A549 (cell line): Measurements from ENCODE around the gene EPB42.

Source experiments
- CEBPB ChIP-seq, 2 experiments: fragments of >200 bp in 1 of 2; sonication (Bioruptor Twin) in 1 of 2; formaldehyde crosslinking in 1 of 2; IDR thresholded peaks; 2 replicates each; pipeline ENCODE4 v1.6.1; 2012 to 2016
- CHD2 ChIP-seq: fragments of 150-350 bp; IDR thresholded peaks from 2 replicates; pipeline ENCODE4 v1.6.1; 2014; ENCODE audit warnings: low read length; ENCODE audit not compliant: partially characterized antibody
- MYC ChIP-seq: IDR thresholded peaks from 2 replicates; pipeline ENCODE4 v1.6.1; 2012; ENCODE audit warnings: mild to moderate bottlenecking, inconsistent platforms, low read length, improper control_type of control experiment, borderline replicate concordance
- POLR2AphosphoS2 ChIP-seq: conservative IDR thresholded peaks from 2 replicates; pipeline ENCODE4 v1.6.1; 2012; ENCODE audit warnings: low read length, improper control_type of control experiment, inconsistent platforms
- RFX5 ChIP-seq: fragments of 450-650 bp; IDR thresholded peaks from 2 replicates; pipeline ENCODE4 v1.7.1; 2014; ENCODE audit warnings: antibody characterized with exemption, mild to moderate bottlenecking, moderate library complexity
- TF ChIP-seq, protein P1 (sequence below): fragments of 200-600 bp; sonication (generic); IDR thresholded peaks from 2 replicates; pipeline ENCODE4 v1.6.1; 2016; ENCODE audit warnings: antibody characterized with exemption, mild to moderate bottlenecking, moderate library complexity
- TF ChIP-seq, protein P2 (sequence below): IDR thresholded peaks from 2 replicates; pipeline ENCODE4 v1.6.1; 2012
- TF ChIP-seq, protein P3 (sequence below): fragments of >200 bp; sonication (Bioruptor Twin); formaldehyde crosslinking; IDR thresholded peaks from 3 replicates; pipeline ENCODE4 v1.5.1; 2016

DNA sequence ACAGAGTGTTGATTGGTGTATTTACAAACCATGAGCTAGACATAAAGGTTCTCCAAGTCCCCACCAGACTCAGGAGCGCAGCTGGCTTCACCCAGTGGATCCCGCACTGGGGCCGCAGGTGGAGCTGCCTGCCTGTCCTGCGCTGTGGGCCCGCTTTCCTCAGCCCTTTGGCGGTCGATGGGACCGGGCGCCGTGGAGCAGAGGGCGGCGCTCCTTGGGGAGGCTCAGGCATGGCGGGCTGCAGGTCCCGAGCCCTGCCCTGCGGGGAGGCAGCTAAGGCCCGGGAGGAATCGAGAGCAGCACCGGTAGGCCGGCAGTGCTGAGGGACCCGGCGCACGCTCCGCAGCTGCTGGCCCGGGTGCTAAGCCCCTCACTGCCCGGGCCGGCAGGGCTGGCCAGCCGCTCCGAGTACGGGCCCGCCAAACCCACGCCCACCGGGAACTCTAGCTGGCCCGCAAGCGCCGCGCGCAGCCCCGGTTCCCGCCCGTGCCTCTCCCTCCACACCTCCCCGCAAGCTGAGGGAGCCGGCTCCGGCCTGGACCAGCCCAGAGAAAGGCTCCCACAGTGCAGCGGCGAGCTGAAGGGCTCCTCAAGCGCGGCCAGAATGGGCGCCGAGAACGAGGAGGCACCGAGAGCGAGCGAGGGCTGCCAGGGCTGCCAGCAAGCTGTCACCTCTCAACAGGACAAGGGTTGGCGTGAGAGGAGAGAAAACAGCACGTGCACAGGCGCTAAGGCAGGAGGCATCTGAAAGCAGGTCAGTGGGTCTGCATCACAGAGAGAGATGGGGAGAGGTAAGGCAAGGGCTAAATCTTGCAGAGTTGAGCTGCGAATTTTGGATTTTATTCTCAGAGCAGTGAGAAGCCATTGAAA is 5.9 kb upstream of the EPB42 start:
- no peak for TF ChIP-seq CHD2
- TF ChIP-seq, protein P1, sequence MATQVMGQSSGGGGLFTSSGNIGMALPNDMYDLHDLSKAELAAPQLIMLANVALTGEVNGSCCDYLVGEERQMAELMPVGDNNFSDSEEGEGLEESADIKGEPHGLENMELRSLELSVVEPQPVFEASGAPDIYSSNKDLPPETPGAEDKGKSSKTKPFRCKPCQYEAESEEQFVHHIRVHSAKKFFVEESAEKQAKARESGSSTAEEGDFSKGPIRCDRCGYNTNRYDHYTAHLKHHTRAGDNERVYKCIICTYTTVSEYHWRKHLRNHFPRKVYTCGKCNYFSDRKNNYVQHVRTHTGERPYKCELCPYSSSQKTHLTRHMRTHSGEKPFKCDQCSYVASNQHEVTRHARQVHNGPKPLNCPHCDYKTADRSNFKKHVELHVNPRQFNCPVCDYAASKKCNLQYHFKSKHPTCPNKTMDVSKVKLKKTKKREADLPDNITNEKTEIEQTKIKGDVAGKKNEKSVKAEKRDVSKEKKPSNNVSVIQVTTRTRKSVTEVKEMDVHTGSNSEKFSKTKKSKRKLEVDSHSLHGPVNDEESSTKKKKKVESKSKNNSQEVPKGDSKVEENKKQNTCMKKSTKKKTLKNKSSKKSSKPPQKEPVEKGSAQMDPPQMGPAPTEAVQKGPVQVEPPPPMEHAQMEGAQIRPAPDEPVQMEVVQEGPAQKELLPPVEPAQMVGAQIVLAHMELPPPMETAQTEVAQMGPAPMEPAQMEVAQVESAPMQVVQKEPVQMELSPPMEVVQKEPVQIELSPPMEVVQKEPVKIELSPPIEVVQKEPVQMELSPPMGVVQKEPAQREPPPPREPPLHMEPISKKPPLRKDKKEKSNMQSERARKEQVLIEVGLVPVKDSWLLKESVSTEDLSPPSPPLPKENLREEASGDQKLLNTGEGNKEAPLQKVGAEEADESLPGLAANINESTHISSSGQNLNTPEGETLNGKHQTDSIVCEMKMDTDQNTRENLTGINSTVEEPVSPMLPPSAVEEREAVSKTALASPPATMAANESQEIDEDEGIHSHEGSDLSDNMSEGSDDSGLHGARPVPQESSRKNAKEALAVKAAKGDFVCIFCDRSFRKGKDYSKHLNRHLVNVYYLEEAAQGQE: no peak
- TF ChIP-seq, protein P2, sequence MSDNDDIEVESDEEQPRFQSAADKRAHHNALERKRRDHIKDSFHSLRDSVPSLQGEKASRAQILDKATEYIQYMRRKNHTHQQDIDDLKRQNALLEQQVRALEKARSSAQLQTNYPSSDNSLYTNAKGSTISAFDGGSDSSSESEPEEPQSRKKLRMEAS: no peak
- TF ChIP-seq, protein P3, sequence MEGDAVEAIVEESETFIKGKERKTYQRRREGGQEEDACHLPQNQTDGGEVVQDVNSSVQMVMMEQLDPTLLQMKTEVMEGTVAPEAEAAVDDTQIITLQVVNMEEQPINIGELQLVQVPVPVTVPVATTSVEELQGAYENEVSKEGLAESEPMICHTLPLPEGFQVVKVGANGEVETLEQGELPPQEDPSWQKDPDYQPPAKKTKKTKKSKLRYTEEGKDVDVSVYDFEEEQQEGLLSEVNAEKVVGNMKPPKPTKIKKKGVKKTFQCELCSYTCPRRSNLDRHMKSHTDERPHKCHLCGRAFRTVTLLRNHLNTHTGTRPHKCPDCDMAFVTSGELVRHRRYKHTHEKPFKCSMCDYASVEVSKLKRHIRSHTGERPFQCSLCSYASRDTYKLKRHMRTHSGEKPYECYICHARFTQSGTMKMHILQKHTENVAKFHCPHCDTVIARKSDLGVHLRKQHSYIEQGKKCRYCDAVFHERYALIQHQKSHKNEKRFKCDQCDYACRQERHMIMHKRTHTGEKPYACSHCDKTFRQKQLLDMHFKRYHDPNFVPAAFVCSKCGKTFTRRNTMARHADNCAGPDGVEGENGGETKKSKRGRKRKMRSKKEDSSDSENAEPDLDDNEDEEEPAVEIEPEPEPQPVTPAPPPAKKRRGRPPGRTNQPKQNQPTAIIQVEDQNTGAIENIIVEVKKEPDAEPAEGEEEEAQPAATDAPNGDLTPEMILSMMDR: no peak
- no peak for TF ChIP-seq RFX5
- no peak for TF ChIP-seq CEBPB (IDR thresholded peaks at IDR 0.05)
- no peak for TF ChIP-seq MYC
- no peak for TF ChIP-seq POLR2AphosphoS2
